ENCODE results near the gene NT5C3B.

DNA sequence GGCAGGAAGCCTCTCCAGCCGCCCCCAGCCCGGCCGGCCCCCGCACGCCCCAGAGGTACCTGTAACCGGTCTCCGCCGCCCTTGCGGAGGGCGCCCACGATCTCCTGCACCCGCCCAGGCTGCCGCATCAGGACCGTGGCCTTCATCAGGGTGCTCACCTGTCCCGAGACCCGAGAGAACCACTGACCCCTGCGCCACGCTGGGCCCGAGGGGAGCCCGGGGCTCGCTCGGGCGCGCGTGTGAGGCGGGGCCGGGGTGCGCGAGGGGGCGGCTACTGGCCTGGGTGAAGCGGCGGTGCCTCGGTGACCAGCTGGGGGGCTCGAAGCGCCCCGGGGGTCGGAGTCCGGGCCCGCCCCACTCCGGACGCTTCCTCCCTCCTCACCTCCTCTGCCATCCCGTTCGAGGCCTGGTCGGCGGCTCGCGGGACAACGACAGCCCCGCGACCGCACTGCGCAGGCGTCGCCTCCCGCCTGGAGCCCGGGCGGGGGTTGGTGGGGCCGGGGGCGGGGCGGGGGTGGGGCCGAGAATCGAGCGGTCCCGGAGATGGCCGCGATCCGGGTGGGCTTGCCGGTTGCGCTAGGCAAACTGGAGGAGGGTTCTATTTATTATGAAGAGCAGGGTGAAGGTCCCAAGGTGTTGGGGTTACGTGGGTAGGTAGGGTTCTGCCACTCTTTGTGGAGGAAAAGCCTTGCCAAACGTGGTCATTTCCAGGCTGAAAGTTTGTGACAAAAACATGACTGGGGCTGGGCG lies at the start of gene NT5C3B:
- TF ChIP-seq EZH2 (IDR thresholded peaks at IDR 0.05; ENCODE audit: insufficient read depth, poor library complexity, severe bottlenecking) = no peak
- no peak for TF ChIP-seq EZH2phosphoT487 (IDR thresholded peaks at IDR 0.05; ENCODE audit: insufficient read depth, low read depth)

Measured in GM23248 (cell line).